Testis (tissue), 2 donors: Measurements from ENCODE around the gene FBXO46.

Experiments used
- POLR2A ChIP-seq: fragments of 450-650 bp; IDR thresholded peaks from one replicate; pipeline ENCODE4 v1.6.1; 2017; ENCODE audit warnings: antibody characterized with exemption, mild to moderate bottlenecking, moderate library complexity
- TF ChIP-seq, protein P1 (sequence below), 3 experiments: fragments of 450-650 bp in 2 of 3; fragments of 200-600 bp in 1 of 3; sonication (generic) in 1 of 3; IDR thresholded peaks; one replicate each; pipeline ENCODE4 v1.5.1; 2016 to 2019; ENCODE audit warnings: antibody characterized with exemption in 3 of 3, mild to moderate bottlenecking in 2 of 3, moderate library complexity in 1 of 3

DNA sequence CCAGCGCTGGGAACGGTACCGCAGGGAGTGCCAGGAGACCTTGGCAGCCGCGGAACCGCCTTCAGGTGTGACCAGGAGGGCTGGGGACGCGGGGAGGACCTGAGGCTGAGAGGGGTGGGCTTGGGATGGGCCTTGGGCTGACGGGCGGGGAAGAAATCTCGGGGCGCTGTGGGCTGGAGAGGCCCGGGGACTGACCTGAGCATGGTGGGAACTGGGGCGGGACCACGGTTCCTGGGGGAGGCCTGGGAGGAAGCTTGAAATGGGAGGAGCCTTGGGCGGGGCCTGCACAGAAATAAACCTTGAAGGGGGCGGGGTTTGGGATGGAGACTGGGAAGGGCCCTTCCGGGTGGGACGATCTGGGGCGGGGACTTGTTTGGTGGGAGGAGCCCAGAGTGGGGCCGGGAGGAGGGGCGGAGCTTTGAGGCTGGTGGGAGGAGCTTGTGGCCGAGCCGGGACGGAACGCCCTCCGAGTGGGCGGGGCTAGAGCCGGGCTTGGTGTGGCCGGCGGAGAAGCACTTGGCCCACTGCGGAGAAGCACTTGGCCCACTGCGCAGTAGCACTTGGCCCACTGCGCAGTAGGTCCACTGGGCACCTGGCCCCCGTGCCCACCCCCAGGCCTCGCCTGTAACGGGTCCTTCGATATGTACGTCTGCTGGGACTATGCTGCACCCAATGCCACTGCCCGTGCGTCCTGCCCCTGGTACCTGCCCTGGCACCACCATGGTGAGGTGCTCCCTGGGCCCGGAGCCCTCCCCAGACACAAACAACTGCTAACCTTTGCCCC lies 59.8 kb downstream of the FBXO46 start:
- no peak for TF ChIP-seq POLR2A
- TF ChIP-seq, protein P1, sequence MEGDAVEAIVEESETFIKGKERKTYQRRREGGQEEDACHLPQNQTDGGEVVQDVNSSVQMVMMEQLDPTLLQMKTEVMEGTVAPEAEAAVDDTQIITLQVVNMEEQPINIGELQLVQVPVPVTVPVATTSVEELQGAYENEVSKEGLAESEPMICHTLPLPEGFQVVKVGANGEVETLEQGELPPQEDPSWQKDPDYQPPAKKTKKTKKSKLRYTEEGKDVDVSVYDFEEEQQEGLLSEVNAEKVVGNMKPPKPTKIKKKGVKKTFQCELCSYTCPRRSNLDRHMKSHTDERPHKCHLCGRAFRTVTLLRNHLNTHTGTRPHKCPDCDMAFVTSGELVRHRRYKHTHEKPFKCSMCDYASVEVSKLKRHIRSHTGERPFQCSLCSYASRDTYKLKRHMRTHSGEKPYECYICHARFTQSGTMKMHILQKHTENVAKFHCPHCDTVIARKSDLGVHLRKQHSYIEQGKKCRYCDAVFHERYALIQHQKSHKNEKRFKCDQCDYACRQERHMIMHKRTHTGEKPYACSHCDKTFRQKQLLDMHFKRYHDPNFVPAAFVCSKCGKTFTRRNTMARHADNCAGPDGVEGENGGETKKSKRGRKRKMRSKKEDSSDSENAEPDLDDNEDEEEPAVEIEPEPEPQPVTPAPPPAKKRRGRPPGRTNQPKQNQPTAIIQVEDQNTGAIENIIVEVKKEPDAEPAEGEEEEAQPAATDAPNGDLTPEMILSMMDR (IDR thresholded peaks at IDR 0.05): no peak
